HCT116 (cell line): ENCODE measurements around the gene RAB25.

Experiments used
- EZH2 ChIP-seq: fragments of 200-600 bp; sonication (generic); IDR thresholded peaks from 2 replicates; pipeline ENCODE4 v1.6.1; 2017; ENCODE audit warnings: antibody characterized with exemption, mixed run types
- EZH2phosphoT487 ChIP-seq: fragments of 200-600 bp; IDR thresholded peaks from 2 replicates; pipeline ENCODE4 v1.6.1; 2018; ENCODE audit warnings: antibody characterized with exemption, borderline replicate concordance
- POLR2A ChIP-seq: IDR thresholded peaks from 2 replicates; pipeline ENCODE4 v1.7.0; 2011; ENCODE audit warnings: borderline replicate concordance; ENCODE audit not compliant: insufficient read depth, insufficient read length; ENCODE audit errors: extremely low read depth
- TCF7L2 ChIP-seq: IDR thresholded peaks from 2 replicates; pipeline ENCODE4 v1.7.0; 2011; ENCODE audit warnings: borderline replicate concordance, inconsistent platforms; ENCODE audit not compliant: insufficient read depth, insufficient read length; ENCODE audit errors: extremely low read depth
- TF ChIP-seq, protein P1 (sequence below), 3 experiments: fragments of 200-600 bp in 1 of 3; sonication (generic) in 1 of 3; IDR thresholded peaks in 2 of 3; conservative IDR thresholded peaks in 1 of 3; 2 replicates each; pipeline ENCODE4 v1.5.1; 2012 to 2017; ENCODE audit warnings: low read depth in 2 of 3, low read length in 2 of 3, antibody characterized with exemption in 1 of 3, borderline replicate concordance in 1 of 3, control low read depth in 1 of 3, mild to moderate bottlenecking in 1 of 3, mixed read lengths in 1 of 3, mixed run types in 1 of 3, moderate library complexity in 1 of 3; ENCODE audit not compliant: insufficient read depth in 1 of 3
- TF ChIP-seq, protein P2 (sequence below): IDR thresholded peaks from 2 replicates; pipeline ENCODE4 v1.6.1; 2011; ENCODE audit warnings: mild to moderate bottlenecking, low read length, moderate library complexity; ENCODE audit not compliant: insufficient replicate concordance; ENCODE audit errors: extremely low read depth

DNA sequence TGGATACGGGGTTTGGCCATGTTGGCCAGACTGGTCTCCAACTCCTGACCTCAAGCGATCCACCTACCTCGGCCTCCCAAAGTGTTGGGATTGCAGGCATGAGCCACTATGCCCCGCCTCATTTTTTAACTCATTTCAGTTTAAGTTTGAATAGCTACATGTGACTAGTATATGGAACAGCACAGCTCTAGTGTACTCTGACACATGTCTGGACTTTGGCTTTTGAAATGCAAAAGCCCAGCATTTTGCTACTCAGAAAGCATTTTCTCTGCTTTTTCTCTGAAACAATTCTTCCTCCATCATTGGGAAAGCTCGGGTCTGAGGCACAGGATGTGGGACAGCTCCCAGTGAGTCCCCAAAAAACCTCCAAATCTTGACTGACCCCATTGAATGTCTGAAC lies 36.2 kb upstream of the RAB25 start:
- TF ChIP-seq, protein P1, sequence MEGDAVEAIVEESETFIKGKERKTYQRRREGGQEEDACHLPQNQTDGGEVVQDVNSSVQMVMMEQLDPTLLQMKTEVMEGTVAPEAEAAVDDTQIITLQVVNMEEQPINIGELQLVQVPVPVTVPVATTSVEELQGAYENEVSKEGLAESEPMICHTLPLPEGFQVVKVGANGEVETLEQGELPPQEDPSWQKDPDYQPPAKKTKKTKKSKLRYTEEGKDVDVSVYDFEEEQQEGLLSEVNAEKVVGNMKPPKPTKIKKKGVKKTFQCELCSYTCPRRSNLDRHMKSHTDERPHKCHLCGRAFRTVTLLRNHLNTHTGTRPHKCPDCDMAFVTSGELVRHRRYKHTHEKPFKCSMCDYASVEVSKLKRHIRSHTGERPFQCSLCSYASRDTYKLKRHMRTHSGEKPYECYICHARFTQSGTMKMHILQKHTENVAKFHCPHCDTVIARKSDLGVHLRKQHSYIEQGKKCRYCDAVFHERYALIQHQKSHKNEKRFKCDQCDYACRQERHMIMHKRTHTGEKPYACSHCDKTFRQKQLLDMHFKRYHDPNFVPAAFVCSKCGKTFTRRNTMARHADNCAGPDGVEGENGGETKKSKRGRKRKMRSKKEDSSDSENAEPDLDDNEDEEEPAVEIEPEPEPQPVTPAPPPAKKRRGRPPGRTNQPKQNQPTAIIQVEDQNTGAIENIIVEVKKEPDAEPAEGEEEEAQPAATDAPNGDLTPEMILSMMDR (IDR thresholded peaks at IDR 0.05 in 2 of 3, conservative IDR thresholded peaks at IDR 0.05 in 1 of 3; ENCODE audit: borderline replicate concordance in 1 of 3, insufficient read depth in 1 of 3, low read depth in 2 of 3, low read length in 2 of 3), result no peak
- no peak for TF ChIP-seq POLR2A
- TF ChIP-seq, protein P2, sequence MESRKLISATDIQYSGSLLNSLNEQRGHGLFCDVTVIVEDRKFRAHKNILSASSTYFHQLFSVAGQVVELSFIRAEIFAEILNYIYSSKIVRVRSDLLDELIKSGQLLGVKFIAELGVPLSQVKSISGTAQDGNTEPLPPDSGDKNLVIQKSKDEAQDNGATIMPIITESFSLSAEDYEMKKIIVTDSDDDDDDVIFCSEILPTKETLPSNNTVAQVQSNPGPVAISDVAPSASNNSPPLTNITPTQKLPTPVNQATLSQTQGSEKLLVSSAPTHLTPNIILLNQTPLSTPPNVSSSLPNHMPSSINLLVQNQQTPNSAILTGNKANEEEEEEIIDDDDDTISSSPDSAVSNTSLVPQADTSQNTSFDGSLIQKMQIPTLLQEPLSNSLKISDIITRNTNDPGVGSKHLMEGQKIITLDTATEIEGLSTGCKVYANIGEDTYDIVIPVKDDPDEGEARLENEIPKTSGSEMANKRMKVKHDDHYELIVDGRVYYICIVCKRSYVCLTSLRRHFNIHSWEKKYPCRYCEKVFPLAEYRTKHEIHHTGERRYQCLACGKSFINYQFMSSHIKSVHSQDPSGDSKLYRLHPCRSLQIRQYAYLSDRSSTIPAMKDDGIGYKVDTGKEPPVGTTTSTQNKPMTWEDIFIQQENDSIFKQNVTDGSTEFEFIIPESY, result no peak
- no peak for TF ChIP-seq TCF7L2
- TF ChIP-seq EZH2phosphoT487, result no peak
- no peak for TF ChIP-seq EZH2
